22Rv1 (cell line): ENCODE measurements around the gene IQCH.

Experiments used
- ZFX ChIP-seq: fragments of 450-650 bp; IDR thresholded peaks from 2 replicates; pipeline ENCODE4 v1.6.1; 2017; ENCODE audit warnings: antibody characterized with exemption, borderline replicate concordance
- TF ChIP-seq, protein P1 (sequence below): fragments of 450-650 bp; IDR thresholded peaks from 2 replicates; pipeline ENCODE4 v1.5.1; 2017; ENCODE audit warnings: mild to moderate bottlenecking

- TF ChIP-seq, protein P1, sequence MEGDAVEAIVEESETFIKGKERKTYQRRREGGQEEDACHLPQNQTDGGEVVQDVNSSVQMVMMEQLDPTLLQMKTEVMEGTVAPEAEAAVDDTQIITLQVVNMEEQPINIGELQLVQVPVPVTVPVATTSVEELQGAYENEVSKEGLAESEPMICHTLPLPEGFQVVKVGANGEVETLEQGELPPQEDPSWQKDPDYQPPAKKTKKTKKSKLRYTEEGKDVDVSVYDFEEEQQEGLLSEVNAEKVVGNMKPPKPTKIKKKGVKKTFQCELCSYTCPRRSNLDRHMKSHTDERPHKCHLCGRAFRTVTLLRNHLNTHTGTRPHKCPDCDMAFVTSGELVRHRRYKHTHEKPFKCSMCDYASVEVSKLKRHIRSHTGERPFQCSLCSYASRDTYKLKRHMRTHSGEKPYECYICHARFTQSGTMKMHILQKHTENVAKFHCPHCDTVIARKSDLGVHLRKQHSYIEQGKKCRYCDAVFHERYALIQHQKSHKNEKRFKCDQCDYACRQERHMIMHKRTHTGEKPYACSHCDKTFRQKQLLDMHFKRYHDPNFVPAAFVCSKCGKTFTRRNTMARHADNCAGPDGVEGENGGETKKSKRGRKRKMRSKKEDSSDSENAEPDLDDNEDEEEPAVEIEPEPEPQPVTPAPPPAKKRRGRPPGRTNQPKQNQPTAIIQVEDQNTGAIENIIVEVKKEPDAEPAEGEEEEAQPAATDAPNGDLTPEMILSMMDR = no peak
- no peak for TF ChIP-seq ZFX
Measured at GRCh38 chr15:67241132-67241855, 13.3 kb upstream of the IQCH start.
